BLaER1 (cell line): Measurements from ENCODE around the gene PXDN.
"Not testable (repeated sequence)": the region's sequence is repeated elsewhere in the genome, so short reads cannot be mapped to it uniquely, and the experiment has no call there.

ENCODE experiments used
- H3K27ac ChIP-seq: shearing (Covaris generic); formaldehyde crosslinking; 2 replicates; pipeline ENCODE4 v1.8.1; 2022
- H3K27me3 ChIP-seq: shearing (Covaris generic); formaldehyde crosslinking; 2 replicates; pipeline ENCODE4 v1.8.1; 2022
- H3K36me3 ChIP-seq: shearing (Covaris generic); formaldehyde crosslinking; 2 replicates; pipeline ENCODE4 v1.8.1; 2022
- H3K4me1 ChIP-seq: shearing (Covaris generic); formaldehyde crosslinking; 2 replicates; pipeline ENCODE4 v1.8.1; 2022
- H3K4me2 ChIP-seq: shearing (Covaris generic); formaldehyde crosslinking; 2 replicates; pipeline ENCODE4 v1.8.1; 2022
- H3K4me3 ChIP-seq: shearing (Covaris generic); formaldehyde crosslinking; 2 replicates; pipeline ENCODE4 v1.8.1; 2022
- H3K9ac ChIP-seq: shearing (Covaris generic); formaldehyde crosslinking; 2 replicates; pipeline ENCODE4 v1.8.1; 2022
- H3K9me3 ChIP-seq: shearing (Covaris generic); formaldehyde crosslinking; 2 replicates; pipeline ENCODE4 v1.8.1; 2022
- H4K20me1 ChIP-seq: shearing (Covaris generic); formaldehyde crosslinking; 2 replicates; pipeline ENCODE4 v1.8.1; 2022
- Cebpa-rat ChIP-seq: shearing (Covaris generic); IDR thresholded peaks from 2 replicates; pipeline ENCODE4 v1.8.1; 2022

The PXDN gene

DNA sequence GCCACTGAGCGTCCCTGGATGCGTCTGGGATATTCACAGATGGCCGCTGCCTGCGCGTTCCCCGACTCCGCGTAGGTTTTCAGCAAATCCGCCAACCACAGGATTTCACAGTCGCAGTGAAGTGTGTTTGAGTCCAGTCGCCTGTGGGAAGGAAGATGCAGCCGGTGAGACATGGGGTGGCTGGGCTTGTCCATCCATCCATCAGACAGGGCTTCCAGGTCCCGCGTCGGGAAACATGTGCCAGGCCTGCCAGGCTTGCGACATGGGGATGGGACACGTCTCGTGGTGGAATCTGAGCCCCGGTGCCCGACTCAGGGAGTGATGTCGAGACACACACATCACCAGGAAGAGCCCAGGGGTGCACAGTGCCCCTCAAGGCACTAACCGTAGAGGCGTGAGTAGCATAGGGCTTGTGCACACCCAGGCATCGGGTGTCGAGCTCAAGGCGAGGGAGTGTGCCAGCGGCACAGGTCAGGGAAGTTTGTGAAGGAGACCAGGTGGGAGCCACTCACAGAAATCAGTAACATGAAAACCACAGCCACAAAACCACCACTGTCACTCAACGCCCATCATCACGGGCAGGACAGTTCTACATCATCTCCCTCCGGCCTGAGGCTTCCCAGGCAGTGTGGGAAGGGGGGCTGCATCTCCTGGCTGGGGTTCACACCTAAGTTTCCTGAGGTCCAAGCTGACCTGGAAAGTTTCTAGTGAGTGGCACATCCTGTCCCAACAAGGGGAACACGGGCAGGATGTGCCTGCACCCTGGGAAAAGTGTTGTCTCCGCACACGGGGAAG lies 63.9 kb downstream of the PXDN start:
- Histone ChIP-seq H3K9ac (no peak overlapping the region), H3K4me3 (no peak overlapping the region), H3K27ac (peak overlapping the region; percentile 31), H3K36me3 (peaks cover 98% of the 10 kb centered on the region), H3K27me3 (no peaks in the 10 kb centered on the region), H3K4me1 (peaks cover 39% of the 10 kb centered on the region), H4K20me1 (peaks cover 93% of the 10 kb centered on the region), H3K9me3 (no peaks in the 10 kb centered on the region), H3K4me2 (peak overlapping the region; percentile 59)
- TF ChIP-seq Cebpa-rat = no peak

DNA sequence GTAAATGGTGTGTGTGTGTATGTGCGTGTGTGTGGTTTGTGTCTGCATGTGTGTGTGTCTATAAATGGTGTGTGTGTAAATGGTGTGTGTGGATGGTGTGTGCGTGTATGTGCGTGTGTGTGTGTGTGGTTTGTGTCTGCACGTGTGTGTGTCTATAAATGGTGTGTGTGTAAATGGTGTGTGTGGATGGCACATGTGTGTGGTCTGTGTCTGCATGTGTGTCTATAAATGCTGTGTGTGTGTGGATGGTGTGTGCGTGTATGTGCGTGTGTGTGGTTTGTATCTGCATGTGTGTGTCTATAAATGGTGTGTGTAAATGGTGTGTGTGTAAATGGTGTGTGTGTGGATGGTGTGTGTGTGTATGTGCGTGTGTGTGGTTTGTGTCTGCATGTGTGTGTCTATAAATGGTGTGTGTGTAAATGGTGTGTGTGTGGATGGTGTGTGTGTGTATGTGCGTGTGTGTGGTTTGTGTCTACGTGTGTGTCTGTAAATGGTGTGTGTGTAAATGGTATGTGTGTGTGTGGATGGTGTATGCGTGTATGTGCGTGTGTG lies 64.8 kb downstream of the PXDN start:
- not testable (repeated sequence) for H3K27ac ChIP-seq, H3K4me2 ChIP-seq, H3K27me3 ChIP-seq, H3K4me3 ChIP-seq, H3K9me3 ChIP-seq, H3K9ac ChIP-seq
- peaks cover 98% of the 10 kb centered on the region for H3K36me3 ChIP-seq
- H3K4me1 ChIP-seq = peaks cover 32% of the 10 kb centered on the region
- peaks cover 93% of the 10 kb centered on the region for H4K20me1 ChIP-seq

DNA sequence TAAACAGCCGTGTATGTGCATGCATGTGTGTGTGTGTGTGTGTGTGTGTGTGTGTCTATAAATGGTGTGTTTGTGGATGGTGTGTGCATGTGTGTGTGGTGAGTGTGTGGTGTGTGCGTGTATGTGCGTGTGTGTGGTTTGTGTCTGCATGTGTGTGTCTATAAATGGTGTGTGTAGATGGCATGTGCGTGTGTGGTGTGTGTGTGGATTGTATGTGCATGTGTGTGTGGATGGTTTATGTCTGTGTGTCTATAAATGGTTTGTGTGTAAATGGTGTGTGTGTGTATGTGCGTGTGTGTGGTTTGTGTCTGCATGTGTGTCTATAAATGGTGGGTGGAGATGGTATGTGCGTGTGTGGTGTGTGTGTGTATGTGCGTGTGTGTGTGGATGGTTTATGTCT lies 65.2 kb downstream of the PXDN start:
- Histone ChIP-seq H4K20me1 (peaks cover 93% of the 10 kb centered on the region), H3K4me1 (peaks cover 32% of the 10 kb centered on the region), H3K36me3 (peaks cover 98% of the 10 kb centered on the region)
- not testable (repeated sequence) for H3K27me3 ChIP-seq, H3K4me2 ChIP-seq, H3K9me3 ChIP-seq, H3K9ac ChIP-seq, H3K27ac ChIP-seq, H3K4me3 ChIP-seq

DNA sequence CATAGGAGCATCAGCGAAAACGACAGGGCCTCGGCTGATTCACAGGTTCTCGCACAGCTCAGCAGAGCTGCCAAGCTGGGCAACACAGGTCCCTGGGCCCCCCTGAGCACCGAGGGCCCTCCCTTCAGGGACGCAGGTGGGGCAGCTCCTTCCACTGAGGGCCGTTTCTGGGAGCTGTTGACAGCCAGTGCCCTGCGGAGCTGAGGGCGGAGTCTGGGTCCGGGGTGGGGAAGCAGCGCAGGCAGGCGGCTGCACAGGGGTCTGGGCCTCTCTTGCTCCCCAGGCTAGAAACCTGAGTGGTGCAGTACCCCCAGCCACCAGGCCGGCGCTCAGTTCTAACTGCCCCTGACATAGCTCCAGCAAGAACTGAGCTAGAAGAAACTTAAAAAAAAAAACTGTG lies 65.7 kb downstream of the PXDN start:
- Histone ChIP-seq H3K27ac (no peak overlapping the region), H3K4me1 (peaks cover 32% of the 10 kb centered on the region), H3K9ac (no peak overlapping the region), H4K20me1 (peaks cover 93% of the 10 kb centered on the region), H3K4me2 (no peak overlapping the region), H3K4me3 (no peak overlapping the region), H3K9me3 (no peaks in the 10 kb centered on the region), H3K27me3 (no peaks in the 10 kb centered on the region), H3K36me3 (peaks cover 99% of the 10 kb centered on the region)
- no peak for TF ChIP-seq Cebpa-rat

DNA sequence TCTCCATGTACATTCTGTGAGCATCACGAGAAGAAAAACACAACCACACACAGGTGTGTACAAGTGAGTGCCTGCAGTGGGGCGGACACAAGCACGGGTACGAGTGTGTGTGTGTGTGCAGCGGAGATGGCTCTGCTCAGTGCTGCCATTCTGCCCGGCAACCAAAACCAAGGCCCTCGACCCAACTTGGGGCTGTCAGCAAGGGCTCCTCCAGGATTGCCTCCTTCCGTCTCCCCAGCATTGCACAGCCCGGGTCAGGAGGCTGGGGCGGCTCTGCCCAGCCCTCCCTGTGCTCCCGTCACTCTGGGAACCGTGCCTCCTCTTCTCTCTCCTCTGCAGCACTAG lies 66.5 kb downstream of the PXDN start:
- H3K27ac ChIP-seq = peak overlapping the region; percentile 26; the same call in 1 of the 2 replicates

DNA sequence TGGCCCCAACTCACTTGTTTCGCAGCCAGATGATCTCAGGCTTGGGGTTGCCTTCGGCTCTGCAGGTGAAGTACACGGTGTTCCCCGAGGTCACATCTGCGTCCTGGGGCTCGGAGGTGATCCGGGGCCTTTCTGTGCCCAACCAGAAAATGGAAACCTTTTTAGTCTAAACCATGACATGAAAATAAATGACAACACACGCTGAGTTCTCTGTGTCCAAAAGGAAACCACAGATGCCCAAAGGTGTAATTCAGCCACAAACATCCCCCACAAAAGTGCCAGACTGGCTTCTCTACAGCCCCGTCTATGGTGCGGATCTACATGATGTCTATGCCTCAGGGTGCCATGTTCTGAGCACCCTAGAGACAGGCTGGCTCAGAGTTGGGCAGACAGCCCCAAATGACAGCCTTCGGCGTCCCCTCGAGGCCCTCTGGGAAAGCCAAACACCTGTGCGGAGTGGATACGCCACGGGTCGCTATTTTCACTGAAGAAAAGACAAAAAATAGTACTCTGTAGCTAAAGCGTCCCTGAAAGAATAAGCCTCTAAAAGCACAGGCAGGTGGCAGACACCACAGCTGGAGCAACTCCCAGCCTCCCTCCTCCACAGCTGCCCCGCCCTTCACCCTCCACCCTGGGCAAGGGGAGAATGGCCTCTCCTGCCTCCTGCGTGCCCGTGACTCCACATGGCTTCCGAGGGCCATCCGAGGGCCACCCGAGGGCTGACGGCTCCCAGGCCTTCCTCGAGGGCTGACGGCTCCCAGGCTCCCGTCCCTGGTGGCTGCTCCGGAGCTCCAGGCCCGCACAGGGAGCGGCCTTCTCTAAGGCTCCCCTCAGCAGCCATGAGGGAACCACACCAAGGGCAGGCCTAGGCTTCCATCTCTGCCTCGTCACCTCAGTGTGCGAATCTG lies 67.1 kb downstream of the PXDN start:
- Histone ChIP-seq H3K36me3 (peaks cover 100% of the 10 kb centered on the region), H3K9ac (no peak overlapping the region), H3K4me1 (peaks cover 21% of the 10 kb centered on the region), H3K27me3 (no peaks in the 10 kb centered on the region), H3K4me2 (no peak overlapping the region), H3K27ac (peak overlapping the region; percentile 26), H3K9me3 (no peaks in the 10 kb centered on the region), H4K20me1 (peaks cover 93% of the 10 kb centered on the region), H3K4me3 (no peak overlapping the region)
- no peak for TF ChIP-seq Cebpa-rat

More for the DNA sequence above, 66.5 kb downstream of the PXDN start:
- Histone ChIP-seq H3K4me2 (no peak overlapping the region), H3K4me1 (peaks cover 27% of the 10 kb centered on the region), H3K9ac (no peak overlapping the region), H4K20me1 (peaks cover 93% of the 10 kb centered on the region), H3K27me3 (no peaks in the 10 kb centered on the region), H3K9me3 (no peaks in the 10 kb centered on the region), H3K4me3 (no peak overlapping the region), H3K36me3 (peaks cover 100% of the 10 kb centered on the region)
- no peak for TF ChIP-seq Cebpa-rat

DNA sequence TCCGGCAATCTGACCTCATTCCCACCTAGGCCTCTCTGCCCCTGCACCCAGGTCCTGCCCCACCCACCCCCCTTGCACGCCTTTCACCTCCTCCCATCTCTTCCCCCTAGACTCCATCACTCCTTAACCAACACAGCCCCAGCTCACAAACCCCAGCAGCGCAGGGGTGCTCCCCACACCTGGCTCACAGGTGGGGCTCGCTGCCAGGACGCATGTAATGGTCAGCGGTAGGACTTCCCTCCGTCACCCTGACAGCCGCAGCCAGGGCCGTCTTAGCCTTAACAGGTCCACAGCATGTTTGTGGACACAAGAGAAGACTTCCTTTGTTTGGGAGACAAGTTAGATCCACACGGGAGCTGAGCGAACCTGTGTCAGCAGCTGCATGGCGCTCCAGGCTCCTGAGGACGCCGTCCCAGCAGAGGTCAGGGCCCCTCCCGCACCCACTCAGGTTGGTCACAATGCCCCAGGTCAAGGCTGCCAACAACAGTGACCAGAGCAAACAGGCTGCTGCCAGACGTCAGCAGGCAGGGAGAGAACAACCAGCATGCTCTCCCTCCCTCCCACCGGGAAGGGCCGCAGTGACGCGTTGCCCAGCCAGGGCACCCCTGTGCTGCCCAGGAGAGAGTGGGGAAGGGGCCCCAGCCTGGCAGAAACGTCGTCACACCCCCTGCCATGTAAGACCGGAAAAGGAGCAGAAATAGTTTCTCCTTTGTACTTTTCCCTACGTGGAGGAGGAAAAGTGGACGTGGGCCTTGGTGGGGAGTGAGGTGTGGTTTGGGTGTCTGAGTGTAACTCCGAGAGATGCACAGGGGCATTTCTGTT lies 68.0 kb downstream of the PXDN start:
- Histone ChIP-seq H3K27me3 (no peaks in the 10 kb centered on the region), H3K36me3 (peaks cover 100% of the 10 kb centered on the region), H3K4me3 (no peak overlapping the region), H3K27ac (no peak overlapping the region), H3K4me1 (peaks cover 12% of the 10 kb centered on the region), H4K20me1 (peaks cover 93% of the 10 kb centered on the region), H3K4me2 (no peak overlapping the region), H3K9ac (no peak overlapping the region; the same call in 1 of the 2 replicates), H3K9me3 (no peaks in the 10 kb centered on the region)
- TF ChIP-seq Cebpa-rat = no peak

DNA sequence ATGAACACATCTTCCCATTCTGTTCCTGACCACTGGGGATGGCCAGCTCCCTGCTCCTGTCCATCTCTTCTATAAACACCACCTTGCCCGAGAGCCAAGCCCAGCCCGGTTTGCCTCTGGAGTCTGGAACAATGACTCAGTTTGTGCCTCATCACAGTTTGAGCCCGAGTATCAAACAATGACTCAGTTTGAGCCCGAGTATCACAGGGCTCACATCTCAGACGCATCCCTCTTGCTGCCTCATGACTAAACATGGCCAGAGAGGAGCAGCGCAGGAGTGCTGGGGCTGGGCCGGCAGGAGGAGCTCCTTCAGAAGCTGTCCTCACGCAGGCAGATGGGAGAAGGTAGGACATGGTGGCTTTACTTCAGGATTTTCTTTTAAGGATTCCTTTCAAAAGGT lies 68.7 kb downstream of the PXDN start:
- H3K9ac ChIP-seq = no peak overlapping the region; the same call in 1 of the 2 replicates
- H3K27me3 ChIP-seq = no peaks in the 10 kb centered on the region
- H3K4me2 ChIP-seq = no peak overlapping the region
- no peak for TF ChIP-seq Cebpa-rat
- H3K4me3 ChIP-seq = no peak overlapping the region
- peaks cover 5% of the 10 kb centered on the region for H3K4me1 ChIP-seq
- peaks cover 93% of the 10 kb centered on the region for H4K20me1 ChIP-seq
- no peaks in the 10 kb centered on the region for H3K9me3 ChIP-seq
- no peak overlapping the region for H3K27ac ChIP-seq
- H3K36me3 ChIP-seq = peaks cover 100% of the 10 kb centered on the region

DNA sequence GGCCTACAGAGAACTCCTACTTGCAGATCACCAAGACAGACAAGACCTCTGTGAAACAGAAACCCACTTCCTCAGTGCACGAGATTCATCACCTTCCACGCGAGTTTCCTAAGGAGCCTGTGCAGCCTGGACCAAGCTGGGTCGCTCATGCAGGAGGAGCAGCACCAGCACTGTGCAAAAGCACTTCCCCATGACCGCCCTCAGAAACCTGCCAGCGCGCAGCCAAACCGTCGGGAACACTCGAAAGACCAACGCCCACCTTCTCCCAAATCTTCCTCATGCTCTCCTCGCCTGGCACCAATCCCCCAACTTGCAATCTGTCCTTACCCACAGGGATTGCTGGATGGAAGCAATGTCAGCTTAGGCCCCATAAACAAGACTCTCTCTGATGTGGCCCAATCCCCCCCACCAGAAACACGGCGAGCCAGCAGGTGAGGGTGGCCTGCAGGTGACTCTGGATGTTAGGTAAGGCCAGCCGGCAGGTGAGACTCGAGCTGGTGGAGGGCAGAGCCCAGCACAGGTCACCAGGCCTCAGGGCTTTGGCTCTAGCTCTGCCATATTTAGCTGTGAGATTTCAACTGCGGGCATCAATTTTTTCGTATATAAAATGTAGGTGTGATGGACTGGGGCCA lies 69.4 kb downstream of the PXDN start:
- no peak overlapping the region for H3K27ac ChIP-seq
- H3K9ac ChIP-seq = no peak overlapping the region; the same call in 1 of the 2 replicates
- no peaks in the 10 kb centered on the region for H3K9me3 ChIP-seq
- no peak for TF ChIP-seq Cebpa-rat
- H4K20me1 ChIP-seq = peaks cover 93% of the 10 kb centered on the region
- peaks cover 100% of the 10 kb centered on the region for H3K36me3 ChIP-seq
- H3K4me2 ChIP-seq = no peak overlapping the region
- no peak overlapping the region for H3K4me3 ChIP-seq
- no peaks in the 10 kb centered on the region for H3K27me3 ChIP-seq
- H3K4me1 ChIP-seq = no peaks in the 10 kb centered on the region
